GM21786 (cell line): ENCODE results near the gene MED12L.

Experiments used
- ATAC-seq: cut with Tn5 transposase; IDR thresholded peaks from one replicate; pipeline ENCODE4 v1.9.1; 2021; ENCODE audit not compliant: unreplicated experiment

MED12L gene

DNA sequence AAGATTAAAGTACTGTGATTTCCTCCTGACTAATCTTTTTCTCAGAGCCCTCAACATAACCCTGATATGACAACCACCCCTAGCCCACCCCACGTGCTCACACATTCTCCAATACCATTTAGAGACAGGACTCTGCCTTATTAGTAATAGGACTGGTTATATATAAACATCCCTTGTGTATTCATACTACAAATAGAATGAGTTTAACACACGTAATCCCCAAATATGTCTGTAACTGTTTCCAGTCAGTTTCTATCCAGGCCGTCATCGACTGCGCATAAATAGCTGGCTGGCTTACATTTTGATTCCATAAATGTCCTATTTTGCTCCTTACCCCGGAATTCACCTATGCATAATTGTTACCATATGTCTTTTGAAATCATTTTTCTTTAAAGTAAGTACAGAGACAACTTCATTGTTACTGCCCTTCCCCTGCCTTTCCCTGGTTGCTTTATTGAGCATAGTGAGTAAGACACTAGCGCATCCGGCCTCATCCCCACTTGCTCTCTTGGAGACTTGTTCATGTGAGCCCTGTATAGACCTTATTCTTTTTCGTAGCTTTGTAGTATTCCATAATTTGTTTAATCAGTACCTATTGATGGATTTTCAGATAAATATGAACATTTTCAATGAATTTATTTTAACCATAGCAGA, 196.3 kb downstream of the MED12L start:
- no peak for ATAC-seq

DNA sequence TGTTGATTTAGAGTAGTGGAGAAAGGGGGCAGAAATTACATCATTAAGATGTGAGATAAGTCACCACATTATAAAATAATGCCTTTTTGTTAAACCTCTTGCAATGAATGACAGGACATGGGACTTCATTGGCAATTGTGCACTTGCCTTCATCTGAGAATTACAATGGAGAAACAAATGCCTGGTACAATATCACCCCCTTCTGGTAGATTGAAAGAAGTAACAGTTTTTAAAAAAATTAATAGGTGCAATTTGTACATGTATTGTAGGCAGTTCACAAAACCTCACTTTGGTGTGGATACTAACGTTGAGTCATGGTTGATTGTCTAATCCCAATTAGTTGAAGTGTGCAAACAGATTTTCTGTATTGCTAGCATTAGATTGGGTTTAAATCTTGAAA, 197.5 kb downstream of the MED12L start:
- no peak for ATAC-seq

DNA sequence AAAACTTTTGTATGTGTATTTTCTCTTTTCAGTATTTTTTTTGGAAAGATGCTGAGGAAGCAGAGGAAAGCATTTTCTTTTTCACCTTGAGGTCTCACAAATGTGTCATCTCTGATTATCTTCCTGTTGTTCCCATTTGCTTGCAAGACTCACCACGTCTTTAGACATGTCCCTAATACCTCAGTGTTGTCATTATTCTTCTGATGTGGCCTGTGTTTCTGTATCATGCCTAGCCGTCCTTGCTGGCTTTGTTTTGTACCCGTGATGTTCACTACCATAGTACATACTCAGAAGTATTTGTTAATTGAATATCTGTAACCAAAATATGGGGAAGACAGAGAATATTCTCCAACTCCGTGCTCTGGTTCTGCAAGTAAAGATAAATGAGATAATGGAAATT, 197.9 kb downstream of the MED12L start:
- no peak for ATAC-seq

GRCh38 chr3:151283907-151284461, 198.5 kb downstream of the MED12L start:
- no peak for ATAC-seq

DNA sequence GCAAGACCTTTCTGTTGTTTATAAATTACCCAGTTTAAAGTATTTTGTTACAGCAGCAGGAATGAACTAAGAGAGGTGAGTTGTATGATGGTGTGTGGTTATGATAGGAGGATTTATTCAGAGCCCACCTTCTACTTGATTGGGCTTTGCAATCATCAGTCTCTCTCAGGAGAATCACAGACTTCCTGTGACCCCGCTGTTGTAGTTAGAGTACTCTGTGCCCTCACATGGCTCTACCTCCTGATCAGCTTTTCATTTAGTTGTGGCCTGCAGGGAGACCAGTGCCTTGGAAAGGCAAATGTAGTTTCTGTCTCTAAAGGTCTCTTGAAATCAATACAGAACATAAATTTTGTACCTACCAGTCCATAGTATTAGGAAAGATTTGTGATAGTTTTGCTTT, 200.5 kb downstream of the MED12L start:
- ATAC-seq, result no peak

GRCh38 chr3:151289445-151289844, 204.0 kb downstream of the MED12L start:
- no peak for ATAC-seq

- ATAC-seq, result no peak
Measured at GRCh38 chr3:151290673-151291072, 205.2 kb downstream of the MED12L start.

DNA sequence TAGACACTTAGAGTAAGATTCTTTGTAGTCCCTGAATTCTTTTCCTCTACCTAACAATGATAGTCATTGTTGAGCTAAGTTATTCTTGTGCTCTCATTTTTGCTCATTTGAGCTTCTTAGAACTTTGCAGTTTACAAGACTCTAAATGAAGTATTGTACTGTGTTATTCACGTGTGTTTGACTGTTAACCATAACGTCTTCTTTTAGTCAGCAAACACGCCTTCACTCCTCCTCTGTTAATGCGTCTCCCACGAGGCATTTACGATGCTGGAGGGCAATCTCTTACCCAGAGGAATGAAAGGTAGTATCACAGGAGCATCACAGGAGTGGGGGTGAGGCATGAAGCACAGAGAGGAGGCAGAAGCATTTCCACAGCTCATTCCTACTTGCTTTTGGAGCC, 207.7 kb downstream of the MED12L start:
- no peak for ATAC-seq

DNA sequence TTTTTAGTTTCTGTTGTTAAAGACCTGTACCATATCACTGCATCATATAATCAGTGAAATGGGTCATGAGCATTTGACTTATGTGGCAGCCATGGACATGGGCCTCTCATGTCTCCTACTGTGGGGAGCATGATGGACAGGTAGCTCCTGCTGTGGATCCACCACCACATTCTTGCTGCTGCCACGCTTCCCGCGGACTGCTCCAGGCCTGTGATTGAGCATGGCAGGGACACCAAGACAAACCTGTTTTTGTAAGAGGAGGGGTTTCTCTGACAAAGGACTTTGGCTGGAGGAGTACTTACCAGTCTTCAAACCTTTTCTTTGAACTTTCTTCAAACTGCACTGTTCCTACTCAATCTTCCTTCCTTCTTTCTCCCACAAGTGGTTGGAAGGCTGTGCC, 210.8 kb downstream of the MED12L start:
- no peak for ATAC-seq

GRCh38 chr3:151297429-151297828, 212.0 kb downstream of the MED12L start:
- ATAC-seq, result no peak

- no peak for ATAC-seq
Measured at GRCh38 chr3:151299006-151299405, 213.5 kb downstream of the MED12L start.

DNA sequence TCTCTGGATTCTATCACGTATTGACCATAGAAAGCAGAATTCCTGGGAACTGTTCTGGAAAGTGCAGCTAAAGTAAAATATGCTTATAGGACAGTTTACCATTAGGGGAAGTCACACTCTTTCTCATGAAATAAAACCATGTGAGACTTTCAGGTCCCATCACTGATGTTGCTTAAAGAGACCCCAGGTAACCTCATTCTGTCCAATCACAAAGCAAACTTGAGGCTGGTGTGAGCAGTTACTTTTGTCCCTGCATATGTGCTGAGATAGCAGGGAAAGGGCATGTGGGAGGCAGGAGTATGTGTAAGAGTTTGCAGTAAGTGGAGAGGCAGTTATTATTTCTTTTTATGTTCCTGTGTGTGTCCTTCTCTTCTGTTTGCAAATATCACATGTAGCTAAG, 215.1 kb downstream of the MED12L start:
- ATAC-seq, result no peak

GRCh38 chr3:151301787-151302186, 216.3 kb downstream of the MED12L start:
- no peak for ATAC-seq

DNA sequence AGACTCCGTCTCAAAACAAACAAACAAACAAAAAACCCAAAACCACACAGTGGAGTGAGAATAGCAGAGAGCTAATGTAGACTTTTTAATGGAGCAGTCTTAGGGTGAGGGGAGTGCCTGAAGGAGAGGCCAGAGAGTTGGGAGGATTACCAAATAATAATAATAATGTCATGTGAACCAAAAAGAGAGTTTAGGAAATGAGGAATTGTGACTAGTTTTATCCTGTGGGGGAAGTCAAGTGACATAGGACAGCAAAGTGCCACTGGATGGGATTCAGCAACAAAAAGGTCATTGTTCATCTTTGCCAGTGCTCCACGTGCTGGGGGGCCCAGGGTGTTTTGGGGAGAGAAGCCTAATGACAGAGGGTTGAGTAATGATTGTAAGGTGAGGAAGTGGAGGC, 218.3 kb downstream of the MED12L start:
- no peak for ATAC-seq

- no peak for ATAC-seq
Measured at GRCh38 chr3:151305060-151305774, 219.8 kb downstream of the MED12L start.

- no peak for ATAC-seq
Measured at GRCh38 chr3:151305775-151306151, 220.3 kb downstream of the MED12L start.

DNA sequence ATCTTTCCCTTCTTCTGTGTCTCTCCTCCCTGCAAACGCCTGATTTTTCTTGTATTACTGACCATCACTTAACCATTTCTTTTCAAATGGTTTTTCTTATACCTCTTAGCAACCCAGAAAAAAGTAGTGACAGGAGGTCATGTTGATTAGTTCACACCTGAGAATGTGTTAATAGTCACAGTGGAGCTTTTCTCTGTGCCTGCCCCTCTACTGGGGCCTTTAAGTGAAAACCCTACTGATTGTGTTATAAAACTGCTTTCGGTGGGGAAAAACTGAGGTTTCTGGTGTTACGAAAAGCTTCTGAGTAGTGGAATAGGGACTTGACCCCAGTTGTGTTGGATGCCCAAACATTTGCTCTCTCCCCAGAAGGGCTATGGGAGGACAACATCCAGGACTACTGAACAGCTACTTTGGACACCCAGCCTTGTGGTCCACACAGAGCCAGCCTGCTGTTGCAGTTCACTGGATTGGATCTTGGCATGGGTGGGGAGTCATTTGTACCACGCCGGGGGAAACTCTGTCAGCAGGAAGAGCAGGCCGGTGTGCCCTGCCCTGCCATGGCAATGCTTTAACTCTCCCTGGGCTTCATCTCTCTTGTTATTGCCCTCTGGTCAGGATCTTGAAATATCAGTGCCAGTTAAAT, 220.8 kb downstream of the MED12L start:
- no peak for ATAC-seq

DNA sequence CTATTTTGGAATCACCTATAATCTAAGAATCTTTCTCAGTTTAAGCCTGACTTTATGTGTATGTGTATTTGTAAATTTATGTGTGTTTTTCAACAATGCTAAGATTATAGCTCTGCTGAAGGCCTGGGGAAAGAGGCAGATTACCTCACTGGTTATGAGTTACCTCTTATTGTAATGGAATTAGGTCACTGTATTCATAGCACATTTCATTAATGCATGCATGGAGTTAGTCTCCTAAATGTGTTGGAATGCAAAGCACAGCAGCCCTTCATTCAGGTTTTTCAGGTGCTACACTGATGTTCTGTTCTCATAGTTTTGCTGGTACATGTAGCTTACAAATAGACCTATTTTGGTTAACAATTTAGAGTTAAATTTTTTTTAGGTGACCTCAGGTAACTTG, 221.7 kb downstream of the MED12L start:
- ATAC-seq, result no peak

DNA sequence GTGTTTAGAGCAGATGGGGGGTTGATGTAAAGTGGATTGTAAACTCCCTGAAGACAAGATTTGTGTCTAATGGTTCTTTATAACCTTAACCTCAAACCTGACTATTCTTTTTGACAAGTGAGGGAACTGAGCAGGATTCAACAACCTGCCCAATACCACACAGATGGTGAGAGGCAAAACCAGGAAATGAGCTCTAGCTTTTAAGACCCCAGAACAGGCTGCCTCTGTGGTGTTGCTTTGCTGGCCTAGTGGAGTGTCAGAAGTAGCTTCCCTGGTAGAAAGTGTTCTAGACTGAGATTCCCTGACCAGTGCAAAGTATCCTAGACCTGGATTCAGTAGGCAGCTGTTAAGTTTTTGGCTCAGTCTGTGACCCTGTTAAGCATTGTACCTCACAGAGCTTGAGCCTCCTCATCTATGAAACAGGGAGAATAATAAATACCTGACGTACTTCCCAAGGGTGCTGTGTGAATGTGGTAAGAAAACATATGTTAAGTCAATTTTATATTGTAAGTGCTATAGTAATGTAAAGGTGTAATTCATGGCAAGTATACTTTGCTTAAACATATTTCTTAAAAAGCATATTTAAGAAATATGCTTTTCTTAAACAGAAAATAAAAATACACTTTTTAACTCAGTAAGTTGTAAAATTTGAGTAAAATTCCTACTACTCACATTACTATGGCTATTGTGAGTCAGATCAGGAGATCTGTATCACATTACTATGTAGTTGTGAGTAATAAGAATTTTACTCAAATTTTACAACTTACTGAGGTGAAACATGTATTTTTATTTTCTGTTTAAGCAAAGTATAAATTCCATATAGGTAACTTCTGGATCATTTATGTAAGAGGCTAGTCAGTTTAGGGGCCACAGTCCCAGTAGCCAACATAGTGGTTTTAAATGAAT, 222.4 kb downstream of the MED12L start:
- no peak for ATAC-seq

- no peak for ATAC-seq
Measured at GRCh38 chr3:151309566-151309965, 224.1 kb downstream of the MED12L start.

DNA sequence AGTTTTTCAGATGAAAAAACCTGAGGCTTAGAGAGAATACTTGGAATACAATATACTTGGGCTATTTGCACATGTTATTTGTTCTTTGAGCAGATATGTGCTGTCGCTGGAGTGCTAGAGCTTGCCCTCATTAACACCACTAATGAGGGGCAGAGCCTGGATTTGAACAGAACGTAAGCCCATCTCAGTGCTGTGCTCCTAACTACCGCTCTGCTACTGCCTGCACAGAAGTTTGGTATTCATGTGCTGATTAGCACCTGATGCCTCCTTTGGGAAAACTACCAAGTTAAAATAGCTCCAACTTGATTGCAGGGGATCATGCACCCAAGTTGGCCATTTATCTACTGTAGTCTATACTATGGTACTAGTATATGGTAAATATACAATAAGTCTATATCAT, 227.5 kb downstream of the MED12L start:
- ATAC-seq, result no peak
